NCI-H69 (cell line): ENCODE data around the gene TECPR1.

Source experiments
- DNase-seq: peaks from one replicate; lab custom pipeline; 2025; lab: John Stamatoyannopoulos, UW

TECPR1 gene, protein sequence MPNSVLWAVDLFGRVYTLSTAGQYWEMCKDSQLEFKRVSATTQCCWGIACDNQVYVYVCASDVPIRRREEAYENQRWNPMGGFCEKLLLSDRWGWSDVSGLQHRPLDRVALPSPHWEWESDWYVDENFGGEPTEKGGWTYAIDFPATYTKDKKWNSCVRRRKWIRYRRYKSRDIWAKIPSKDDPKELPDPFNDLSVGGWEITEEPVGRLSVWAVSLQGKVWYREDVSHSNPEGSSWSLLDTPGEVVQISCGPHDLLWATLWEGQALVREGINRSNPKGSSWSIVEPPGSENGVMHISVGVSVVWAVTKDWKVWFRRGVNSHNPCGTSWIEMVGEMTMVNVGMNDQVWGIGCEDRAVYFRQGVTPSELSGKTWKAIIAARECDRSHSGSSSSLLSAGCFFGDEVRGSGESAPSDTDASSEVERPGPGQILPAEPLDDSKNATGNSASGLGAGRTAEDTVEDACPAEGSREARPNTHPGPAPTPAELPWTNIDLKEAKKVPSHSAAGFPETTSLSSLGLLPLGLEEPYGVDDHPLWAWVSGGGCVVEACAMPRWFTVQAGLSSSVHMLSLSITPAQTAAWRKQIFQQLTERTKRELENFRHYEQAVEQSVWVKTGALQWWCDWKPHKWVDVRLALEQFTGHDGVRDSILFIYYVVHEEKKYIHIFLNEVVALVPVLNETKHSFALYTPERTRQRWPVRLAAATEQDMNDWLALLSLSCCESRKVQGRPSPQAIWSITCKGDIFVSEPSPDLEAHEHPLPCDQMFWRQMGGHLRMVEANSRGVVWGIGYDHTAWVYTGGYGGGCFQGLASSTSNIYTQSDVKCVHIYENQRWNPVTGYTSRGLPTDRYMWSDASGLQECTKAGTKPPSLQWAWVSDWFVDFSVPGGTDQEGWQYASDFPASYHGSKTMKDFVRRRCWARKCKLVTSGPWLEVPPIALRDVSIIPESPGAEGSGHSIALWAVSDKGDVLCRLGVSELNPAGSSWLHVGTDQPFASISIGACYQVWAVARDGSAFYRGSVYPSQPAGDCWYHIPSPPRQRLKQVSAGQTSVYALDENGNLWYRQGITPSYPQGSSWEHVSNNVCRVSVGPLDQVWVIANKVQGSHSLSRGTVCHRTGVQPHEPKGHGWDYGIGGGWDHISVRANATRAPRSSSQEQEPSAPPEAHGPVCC

DNA sequence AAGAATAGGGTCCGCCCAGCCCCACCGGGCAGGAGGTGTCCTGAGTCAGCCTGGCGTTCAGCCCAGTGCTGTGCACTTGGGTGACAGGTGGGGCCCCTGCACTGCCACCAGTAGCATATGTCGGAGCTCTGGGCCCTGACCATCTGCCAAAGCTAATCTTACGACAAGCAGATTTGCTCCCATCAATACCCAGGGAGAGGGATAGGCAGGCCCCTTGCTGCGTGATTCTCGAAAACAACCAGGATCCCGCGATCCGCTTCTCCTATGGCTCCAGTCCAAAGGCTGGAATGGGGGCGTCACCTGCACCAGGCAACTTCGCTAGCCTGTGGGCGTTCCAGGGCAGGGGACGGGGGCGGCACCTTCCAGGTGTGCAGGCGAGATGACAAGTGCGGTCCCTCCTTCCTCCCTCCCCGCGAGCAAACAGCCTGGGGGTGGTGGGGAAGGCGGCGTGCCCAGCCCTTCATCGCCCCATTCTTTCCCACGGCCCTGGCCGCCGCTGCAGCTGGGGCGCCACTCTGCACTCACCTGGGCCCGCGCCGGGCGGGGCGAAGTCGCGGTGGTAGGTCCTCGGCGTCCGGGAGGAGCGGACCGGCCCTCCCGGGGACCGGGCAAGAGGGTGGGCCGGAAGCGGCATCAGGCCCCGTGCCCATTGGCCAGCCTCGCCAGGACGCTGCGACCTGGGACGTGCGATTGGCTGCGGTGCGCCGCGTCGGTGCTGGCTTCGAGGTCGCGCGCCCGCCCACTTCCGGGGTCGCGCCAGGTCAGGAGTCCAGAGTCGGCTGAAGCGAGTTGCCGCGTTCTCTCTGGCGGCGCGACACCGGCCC, at the start of gene TECPR1:
TSS of gene TECPR1 (minus strand) at position 632 of the 824 bp plus-strand sequence. CDS start 6,086 bp downstream, outside the sequence.
- peak; percentile 98 for DNase-seq

DNA sequence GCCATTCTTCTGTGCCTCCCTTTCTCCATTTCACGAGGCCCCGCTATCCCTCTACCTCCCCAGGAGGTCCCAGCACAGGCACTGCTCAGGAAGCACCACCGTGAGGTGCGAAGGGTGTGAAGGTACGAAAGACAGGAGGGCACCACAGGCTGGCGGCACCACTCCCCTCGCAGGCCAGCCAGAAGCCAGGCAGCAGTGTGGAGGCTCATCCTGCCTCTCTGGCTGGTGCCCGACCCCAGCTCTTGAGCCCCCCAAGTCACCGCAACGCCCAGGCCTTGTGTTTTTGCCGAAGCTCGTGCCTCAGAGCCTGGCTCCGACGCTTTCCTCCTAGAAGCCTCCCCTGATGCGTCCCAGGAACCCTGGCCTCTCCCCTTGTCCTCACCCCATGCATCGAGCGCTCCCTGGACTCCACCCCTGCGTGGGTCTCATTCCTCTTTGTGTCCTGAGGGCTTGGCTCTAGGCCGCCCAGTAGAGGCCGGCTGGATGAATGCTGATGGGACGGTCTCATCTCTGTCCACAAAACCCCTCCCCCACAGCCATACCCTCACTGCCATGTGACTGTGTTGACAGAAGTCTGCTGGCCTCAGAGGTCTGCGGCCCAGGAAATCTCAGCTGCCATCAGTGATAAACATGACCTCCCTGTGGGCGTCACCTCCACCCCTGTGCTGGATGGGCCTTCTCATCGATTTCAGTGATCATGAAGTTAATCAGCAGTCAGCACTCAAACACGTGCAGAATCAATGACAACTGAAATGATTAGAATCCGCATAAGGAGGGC, 48.8 kb upstream of the TECPR1 start:
- no peak for DNase-seq

DNA sequence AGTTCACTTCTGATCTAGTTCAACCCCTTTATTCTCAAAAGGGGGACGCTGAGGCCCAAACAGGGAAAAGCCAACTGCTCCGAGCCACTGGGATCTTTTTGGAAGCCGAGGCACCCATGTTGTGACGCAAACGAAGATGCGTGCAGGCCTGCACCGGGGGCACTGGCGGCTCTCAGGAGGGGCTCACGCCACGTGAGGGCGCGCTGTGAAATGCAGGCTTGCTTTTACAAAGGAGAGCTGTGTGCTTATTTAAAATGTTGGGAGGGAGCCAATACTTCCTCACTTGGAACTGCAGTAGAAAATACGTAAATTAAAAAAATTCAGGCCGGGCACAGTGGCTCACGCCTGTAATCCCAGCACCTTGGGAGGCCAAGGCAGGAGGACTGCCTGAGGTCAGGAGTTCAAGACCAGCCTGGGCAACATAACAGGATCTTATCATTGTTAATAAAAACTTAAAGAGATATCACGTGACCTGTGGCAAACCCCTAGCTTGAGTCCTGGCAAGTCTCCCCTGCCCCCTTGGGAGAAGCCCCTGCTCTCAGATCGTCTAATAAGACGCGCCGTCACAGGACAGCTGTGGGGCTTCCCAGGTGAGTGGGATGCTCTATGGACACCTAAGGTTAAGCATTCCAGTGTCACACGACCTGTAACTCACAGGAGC, 45.7 kb upstream of the TECPR1 start:
- DNase-seq: no peak

DNA sequence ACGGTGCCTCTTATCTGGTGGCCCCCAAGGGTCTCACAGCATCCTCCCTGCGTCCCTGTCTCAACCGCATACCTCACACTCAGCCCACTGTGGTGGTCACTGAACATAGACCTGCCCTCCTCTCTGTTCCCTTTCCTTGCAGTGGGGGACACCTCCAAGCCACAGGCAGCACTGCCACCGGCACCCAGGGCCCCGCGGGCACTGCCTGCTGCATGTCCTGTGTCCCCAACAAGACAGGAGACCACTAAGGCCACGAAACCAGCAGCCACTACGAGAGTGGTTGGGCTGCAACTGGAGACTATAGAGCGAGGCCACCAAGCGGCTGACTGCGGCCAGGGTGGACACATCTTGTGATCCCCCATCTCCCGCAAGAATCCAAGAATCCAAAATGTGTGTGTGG, 44.8 kb upstream of the TECPR1 start:
- DNase-seq: no peak

DNA sequence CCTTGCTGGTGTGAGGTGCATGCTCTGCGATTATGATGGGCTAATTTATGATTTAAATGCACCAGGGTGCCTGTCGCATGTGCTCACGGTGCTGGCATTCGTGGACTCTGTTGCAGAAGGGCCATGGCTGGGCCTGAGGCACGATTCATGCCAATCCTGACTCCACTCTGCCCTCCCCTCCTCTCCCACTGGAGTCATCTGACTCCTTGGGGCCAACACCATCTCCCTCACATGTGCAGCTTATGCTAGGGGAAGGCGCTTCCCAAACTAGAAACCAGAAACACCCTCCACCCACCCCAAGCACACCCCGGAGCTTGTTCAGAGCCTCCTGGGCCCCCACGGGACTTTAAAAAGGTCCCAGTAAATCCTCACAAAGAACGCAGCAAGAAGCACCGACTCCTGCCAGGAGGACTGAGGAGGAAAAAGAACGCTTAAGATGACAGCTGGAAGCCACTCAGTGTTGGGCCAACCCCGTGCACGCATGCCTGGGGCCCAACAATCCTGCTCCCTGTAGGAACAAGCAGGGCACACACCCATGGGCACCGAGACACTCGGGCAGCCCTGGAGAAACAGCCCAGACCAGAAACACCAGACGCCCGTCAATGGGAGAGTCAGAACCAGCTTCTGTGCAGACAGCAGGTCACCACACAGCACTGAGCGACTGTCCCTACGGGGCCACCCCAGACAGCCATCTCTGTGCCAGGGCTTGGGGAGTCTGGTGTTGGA, 43.6 kb upstream of the TECPR1 start:
- no peak for DNase-seq

DNA sequence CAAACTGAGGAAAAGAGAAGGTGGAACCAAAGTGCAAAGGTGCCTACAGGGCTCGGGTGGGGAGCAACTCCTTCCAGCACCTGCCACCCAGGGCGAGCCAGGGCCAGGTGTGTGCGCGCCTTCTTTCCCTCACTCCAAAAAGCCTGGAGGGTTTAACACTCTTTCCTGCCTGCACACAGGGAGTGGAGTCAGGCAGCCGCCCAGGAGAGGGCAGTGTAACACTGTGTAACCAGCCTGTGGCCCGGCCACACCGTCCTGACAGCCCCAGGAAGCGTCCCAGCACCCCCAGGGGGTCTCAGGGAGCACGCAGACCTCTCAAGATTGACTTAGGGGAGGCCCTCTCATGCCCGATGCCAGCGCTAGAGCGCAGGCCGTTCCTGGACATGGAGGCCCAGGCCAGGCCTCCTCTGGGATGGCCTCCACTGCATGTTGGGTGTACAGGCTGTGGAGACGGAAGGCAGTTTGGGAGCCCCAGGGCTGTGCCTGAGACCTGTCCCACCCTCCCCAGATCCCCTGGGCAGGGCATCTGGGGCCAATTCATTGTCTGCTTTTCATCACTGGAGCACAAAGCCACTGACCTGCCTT, 42.9 kb upstream of the TECPR1 start:
- peak; percentile 83 for DNase-seq

DNA sequence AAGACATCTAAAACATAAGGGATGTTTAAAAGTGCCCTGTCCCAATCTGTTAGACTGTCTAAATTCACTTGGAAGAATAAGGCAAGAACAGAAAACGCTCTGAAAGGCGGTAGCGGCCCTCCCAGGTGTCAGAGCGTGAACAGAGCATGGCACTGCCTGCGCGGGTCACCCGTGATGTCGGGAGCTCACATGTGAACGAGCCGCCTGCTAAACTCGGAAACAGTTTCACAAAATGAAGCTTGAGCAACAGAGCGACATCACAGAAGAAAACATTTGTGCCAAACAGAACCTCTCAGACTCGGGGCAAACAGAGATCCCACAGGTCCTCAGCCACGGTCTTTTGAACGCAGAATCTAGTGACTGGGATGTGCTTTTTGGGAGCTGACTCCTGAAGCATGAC, 42.3 kb upstream of the TECPR1 start:
- DNase-seq: no peak

DNA sequence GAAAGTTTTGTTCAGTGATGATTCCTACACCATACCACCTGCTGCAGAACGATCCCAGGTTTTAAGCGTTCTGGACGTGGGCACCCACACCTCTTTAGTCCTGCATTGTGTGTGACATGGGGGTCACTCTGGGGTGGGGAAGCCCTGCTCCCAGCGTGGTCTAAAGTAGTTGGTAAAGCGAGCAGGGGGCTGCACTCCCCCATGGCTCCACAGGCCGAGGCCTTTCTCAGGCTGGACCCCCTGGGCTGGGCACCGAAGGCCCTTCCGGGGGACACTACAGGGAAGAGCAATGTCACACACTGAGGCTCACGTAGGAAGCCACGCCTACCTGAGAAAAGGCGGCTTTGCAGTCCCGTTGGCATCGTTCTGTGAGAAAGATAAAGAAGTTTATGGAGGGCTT, 41.7 kb upstream of the TECPR1 start:
- no peak for DNase-seq

DNA sequence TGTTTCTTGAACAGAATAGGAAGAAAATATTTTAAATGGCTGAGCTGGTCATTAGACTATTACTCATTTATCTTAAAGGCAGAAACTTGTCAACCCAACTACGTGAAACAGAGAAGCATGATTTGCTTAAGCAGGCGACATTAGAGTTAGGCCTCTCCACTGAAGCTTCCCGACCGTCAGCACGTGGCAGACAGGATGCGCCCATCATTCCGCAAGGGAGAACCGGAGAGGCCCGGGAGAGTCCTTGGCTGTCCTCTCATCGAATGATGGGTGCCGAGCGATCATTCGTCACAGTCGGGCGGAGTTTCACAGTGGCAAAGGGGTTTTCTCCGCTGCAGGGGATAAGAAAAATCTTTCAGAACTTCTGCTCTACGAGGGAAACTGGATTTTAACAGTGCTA, 41.2 kb upstream of the TECPR1 start:
- no peak for DNase-seq

DNA sequence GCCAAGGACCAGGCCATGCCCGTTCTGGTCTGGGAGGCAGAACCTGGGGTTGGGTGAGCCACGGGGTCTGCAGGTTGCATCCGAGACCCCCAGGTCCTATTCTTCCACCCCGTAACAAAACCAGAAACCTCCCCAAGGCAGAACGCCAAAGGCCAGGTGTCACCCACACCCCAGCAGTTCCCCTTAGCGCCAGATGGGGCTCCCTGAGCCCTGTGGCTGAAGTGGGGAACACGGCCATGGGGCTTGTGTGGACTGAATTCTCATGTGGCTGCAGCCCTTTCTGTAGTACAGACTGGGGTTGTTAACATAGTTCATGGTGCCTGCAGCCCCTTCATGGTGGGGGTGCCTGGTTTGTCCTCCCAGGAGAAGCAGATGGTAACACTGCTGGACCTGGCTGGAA, 39.7 kb upstream of the TECPR1 start:
- no peak for DNase-seq

DNA sequence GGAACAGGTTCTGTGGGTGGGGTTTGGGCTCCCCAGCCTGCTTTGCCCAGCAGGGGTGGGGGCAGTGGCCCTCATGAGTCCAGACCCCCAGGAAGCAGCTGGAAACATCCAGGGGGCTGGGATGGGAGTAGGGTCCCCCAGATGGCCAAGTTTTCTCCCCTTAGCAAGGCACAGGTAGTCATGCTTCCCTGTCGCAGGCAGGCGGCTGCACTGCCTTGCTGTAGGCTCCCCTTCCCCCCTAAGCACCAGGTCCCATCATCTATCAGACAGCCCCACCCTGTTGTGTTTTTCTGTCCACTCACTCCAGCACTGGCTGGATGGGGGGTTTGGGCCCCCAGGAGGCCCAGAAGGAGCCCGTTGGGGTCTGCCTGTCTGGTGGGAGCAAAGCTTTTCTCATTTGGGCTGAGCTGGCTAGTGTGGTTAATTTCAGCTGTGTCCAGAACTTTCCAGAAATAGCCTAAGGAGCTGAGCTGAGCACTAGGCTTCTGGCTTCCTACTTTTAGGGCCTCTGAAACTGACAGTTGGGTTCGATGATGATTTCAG, 37.4 kb upstream of the TECPR1 start:
- DNase-seq: no peak

DNA sequence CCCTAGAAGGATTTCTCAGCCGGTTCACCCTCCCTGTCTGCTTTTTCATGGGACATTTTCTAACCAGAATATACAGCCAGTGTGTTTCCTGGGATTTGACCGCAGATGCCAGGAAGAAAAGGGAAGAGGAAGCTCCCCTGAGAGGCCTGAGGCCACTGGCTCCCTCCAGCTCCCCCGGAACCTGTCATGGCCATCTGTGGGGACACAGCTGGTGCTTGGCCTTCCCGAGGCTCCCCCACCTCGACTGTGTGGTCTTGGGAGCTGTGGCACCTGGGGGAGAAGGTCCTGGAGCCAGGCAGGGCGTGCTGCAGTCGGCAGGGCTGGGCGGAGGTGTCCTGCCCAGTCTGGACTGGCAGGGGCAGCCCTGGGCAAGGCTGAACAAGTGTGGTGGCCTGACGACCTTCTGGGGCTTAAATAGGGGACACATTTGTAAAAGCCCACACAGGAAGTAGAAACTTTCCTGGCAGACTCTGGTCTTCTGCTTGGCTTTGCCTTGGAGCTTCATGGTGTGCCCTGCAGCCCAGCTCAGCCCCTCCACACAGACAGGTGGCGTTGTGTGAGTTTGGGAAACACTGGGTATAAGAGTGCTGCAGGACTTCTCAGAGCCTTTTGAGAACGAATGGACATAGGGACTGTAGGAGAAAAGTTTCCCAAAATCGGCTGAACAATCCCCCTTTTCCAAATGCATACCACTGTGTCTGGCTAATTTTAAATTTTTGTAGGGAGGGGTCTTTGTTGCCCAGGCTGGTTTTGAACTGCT, 36.2 kb upstream of the TECPR1 start:
- no peak for DNase-seq

DNA sequence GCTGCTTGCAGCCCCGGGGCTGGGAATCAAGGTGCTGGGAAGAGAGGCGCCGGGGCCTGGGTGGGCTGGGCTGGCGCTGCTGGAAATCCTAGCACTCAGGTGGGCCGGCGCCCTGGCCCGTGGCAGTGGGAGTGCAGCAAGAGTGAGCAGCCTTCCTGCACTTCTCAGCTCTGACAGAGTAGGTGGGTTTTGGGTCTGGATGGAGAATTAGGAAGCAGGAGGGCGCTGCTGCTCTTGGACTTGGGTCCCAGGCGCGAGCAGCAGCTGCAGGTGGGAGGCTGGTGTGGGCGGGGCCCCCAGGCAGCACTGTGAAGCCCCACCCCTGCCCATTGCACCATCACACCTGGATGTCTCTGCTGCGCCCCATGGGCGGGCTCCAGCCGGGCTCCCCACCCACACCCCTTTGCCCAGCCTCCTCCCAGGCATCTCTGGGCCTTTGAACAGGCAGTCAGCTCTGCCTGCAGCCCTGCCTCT, 35.5 kb upstream of the TECPR1 start:
- DNase-seq: peak; percentile 83

DNA sequence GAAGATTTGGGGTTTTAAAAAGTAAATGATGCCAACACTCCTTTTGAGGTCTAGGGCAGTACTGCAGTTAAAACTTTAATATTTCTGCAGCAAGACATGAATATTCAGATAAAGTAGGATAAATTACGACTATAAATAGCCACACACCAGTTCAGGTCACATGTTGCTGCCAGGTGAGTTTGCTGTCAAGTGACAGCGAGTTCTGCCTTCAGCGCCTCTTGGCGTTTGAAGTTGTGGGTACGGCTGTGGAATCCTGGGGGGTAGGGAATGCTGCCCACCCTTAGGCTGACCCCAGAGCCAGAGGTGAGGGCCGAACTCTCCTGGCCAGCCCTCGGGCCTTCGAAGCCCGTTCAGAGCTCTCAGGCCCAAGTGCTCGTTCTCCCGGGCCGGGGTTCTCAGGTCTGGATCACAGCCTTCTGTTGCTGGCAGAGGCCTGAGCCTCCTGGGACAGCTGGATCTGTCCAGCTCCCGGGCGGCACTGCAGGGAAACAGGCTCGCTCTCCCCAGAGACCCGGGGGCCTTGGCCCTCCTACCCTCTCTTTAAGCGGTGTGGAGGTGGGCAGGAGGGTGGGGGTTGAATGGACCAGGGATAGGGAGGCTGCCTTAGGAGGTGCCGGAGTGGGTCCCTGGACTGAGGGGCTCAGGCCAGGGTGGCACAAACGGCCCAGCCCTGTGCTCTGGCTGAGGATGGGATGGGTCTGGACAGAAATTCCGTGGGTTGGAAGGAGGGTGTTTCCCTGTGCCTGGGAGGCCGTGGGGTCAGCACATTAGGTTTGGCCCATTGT, 34.9 kb upstream of the TECPR1 start:
- no peak for DNase-seq

DNA sequence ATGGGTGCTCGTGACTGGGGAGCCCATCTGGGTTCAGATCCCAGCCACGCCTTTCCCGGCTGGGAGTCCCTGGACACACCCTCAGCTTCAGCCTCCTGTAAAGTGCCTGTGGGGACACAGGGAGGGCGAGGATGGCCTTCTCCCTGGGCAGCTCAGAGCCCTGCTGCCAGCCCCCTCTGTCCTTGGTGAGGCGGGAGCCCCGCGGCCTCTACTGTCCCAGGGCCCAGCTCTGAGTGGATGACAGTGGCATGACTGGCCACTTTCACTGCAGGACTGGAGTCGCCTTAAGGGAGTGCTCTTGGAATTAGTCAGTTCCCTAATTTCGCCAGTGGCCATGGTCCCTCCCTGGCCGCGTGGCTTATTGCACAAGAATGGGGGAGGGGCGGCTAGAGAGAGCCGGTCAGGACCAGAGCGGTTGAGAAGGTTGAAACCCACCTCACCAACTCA, 34.1 kb upstream of the TECPR1 start:
- DNase-seq: no peak

DNA sequence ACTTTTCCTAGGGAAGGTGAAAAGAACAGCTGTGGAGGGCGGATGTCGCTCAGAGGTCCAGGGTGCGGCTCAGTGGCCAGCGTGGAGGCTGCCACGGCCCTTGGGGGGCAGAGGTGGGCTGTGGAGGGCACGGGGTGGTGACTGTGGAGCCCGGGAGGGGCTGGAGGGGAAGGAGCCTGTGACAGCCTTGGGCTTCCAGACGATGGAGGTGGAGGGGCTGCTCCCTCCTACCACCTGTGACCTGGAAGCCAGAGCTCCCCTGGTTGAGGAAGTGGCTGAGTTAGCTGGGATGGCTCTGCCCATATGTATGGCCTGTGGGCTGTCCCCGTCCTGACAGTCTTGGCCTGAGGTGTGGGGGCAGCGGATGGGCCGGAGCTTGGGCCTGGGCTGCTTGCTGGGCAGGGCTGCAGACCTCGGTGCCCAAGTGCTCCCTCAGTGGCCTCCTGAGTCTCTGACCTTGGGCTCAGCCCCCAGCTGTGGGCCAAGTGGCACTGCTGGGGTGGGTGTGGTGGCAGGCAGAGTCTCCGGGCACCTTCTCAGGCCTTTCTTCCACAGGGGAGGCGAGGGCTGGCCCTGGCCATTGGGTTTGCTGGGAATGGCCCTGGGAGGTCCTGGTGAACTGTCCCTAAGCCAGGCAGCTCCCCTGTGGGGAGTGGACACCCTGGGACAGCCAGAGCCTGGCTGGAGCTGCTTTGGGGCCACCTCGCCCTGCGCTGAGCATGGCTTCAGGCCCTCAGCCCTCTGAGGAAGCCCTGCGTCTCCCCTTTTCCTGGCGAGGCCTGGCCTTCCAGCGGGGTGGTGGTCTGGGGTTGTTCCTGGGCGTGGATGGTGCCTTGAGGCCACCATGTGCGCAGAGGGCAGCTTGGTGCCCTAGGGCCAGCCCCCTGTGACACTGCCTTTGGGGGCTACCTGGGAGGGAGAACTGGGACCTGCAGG, 33.4 kb upstream of the TECPR1 start:
- no peak for DNase-seq
